ENCODE data around the gene STARD13.

The STARD13 gene

GRCh38 chr13:33260168-33261098 is 25.1 kb downstream of the STARD13 start:
- Histone ChIP-seq H3K9me3 (replicated peaks; ENCODE audit: insufficient read depth, low read length) (no peaks in the 10 kb centered on the region), H4K20me1 (ENCODE audit: insufficient read depth, low read length) (no peaks in the 10 kb centered on the region), H3K27ac (ENCODE audit: low read length) (no peak overlapping the region), H3K79me2 (ENCODE audit: low read length) (no peaks in the 10 kb centered on the region), H3F3A (ENCODE audit: insufficient read depth, low read length) (no peaks in the 10 kb centered on the region), H3K9ac (ENCODE audit: low read length) (no peak overlapping the region), H3K36me3 (replicated peaks; ENCODE audit: insufficient read depth, low read length) (no peaks in the 10 kb centered on the region), H3K4me3 (ENCODE audit: low read length) (no peak overlapping the region), H3K27me3 (replicated peaks; ENCODE audit: insufficient read depth, low read length) (no peaks in the 10 kb centered on the region), H3K9me2 (replicated peaks; ENCODE audit: insufficient read depth, low read length) (no peaks in the 10 kb centered on the region), H3K4me2 (ENCODE audit: low read depth, low read length) (no peak overlapping the region), H2AFZ (ENCODE audit: low read length) (no peak overlapping the region), H3K4me1 (ENCODE audit: low read length) (no peaks in the 10 kb centered on the region)
- no peak for TF ChIP-seq EZH2phosphoT487 (IDR thresholded peaks at IDR 0.05; ENCODE audit: low read length)
- no peak for DNase-seq

- Histone ChIP-seq H2AFZ (ENCODE audit: low read length) (no peak overlapping the region), H3F3A (ENCODE audit: insufficient read depth, low read length) (no peaks in the 10 kb centered on the region), H3K4me2 (ENCODE audit: low read depth, low read length) (no peak overlapping the region), H3K9ac (ENCODE audit: low read length) (no peak overlapping the region), H3K4me3 (ENCODE audit: low read length) (no peak overlapping the region), H3K9me3 (replicated peaks; ENCODE audit: insufficient read depth, low read length) (no peaks in the 10 kb centered on the region), H3K36me3 (replicated peaks; ENCODE audit: insufficient read depth, low read length) (no peaks in the 10 kb centered on the region), H3K9me2 (replicated peaks; ENCODE audit: insufficient read depth, low read length) (no peaks in the 10 kb centered on the region), H3K79me2 (ENCODE audit: low read length) (no peaks in the 10 kb centered on the region), H3K27ac (ENCODE audit: low read length) (no peak overlapping the region), H3K4me1 (ENCODE audit: low read length) (no peaks in the 10 kb centered on the region), H3K27me3 (replicated peaks; ENCODE audit: insufficient read depth, low read length) (no peaks in the 10 kb centered on the region), H4K20me1 (ENCODE audit: insufficient read depth, low read length) (no peaks in the 10 kb centered on the region)
- TF ChIP-seq EZH2phosphoT487 (IDR thresholded peaks at IDR 0.05; ENCODE audit: low read length) = no peak
- no peak for TF ChIP-seq EZH2 (optimal IDR thresholded peaks at IDR 0.05; ENCODE audit: low read depth, low read length)
- TF ChIP-seq CTCF (IDR thresholded peaks at IDR 0.05; ENCODE audit: low read length) = no peak
- DNase-seq = no peak
Measured at GRCh38 chr13:33259296-33259695, 26.3 kb downstream of the STARD13 start.

- DNase-seq = no peak
- H3K4me3 ChIP-seq (ENCODE audit: low read length) = no peak overlapping the region
- no peaks in the 10 kb centered on the region for H4K20me1 ChIP-seq (ENCODE audit: insufficient read depth, low read length)
- TF ChIP-seq EZH2 (optimal IDR thresholded peaks at IDR 0.05; ENCODE audit: low read depth, low read length) = no peak
- TF ChIP-seq EZH2phosphoT487 (IDR thresholded peaks at IDR 0.05; ENCODE audit: low read length) = no peak
- TF ChIP-seq CTCF (IDR thresholded peaks at IDR 0.05; ENCODE audit: low read length) = no peak
- H3K9me2 ChIP-seq (replicated peaks; ENCODE audit: insufficient read depth, low read length) = no peaks in the 10 kb centered on the region
- H3K4me1 ChIP-seq (ENCODE audit: low read length) = no peaks in the 10 kb centered on the region
- H3K27me3 ChIP-seq (replicated peaks; ENCODE audit: insufficient read depth, low read length) = no peaks in the 10 kb centered on the region
- no peak overlapping the region for H2AFZ ChIP-seq (ENCODE audit: low read length)
- no peaks in the 10 kb centered on the region for H3K36me3 ChIP-seq (replicated peaks; ENCODE audit: insufficient read depth, low read length)
- no peaks in the 10 kb centered on the region for H3F3A ChIP-seq (ENCODE audit: insufficient read depth, low read length)
- no peak overlapping the region for H3K4me2 ChIP-seq (ENCODE audit: low read depth, low read length)
- no peak overlapping the region for H3K9ac ChIP-seq (ENCODE audit: low read length)
- H3K27ac ChIP-seq (ENCODE audit: low read length) = no peak overlapping the region
- H3K79me2 ChIP-seq (ENCODE audit: low read length) = no peaks in the 10 kb centered on the region
- H3K9me3 ChIP-seq (replicated peaks; ENCODE audit: insufficient read depth, low read length) = no peaks in the 10 kb centered on the region
Measured at GRCh38 chr13:33258808-33259193, 26.8 kb downstream of the STARD13 start.

All from MM.1S (cell line).